GM21717 (cell line): ENCODE measurements around the gene ZNF587B.
"Not testable (repeated sequence)": the region's sequence is repeated elsewhere in the genome, so short reads cannot be mapped to it uniquely, and the experiment has no call there.

Experiments
- ATAC-seq: cut with Tn5 transposase; IDR thresholded peaks from one replicate; pipeline ENCODE4 v1.9.1; 2021; ENCODE audit warnings: mild to moderate bottlenecking, moderate library complexity; ENCODE audit not compliant: unreplicated experiment

Gene ZNF587B

GRCh38 chr19:57869655-57870054, 39.6 kb downstream of the ZNF587B start:
- not testable (repeated sequence) for ATAC-seq

GRCh38 chr19:57870225-57870624, 40.1 kb downstream of the ZNF587B start:
- ATAC-seq, result no peak

GRCh38 chr19:57872450-57872849, 42.4 kb downstream of the ZNF587B start:
- ATAC-seq, result no peak

- not testable (repeated sequence) for ATAC-seq
Measured at GRCh38 chr19:57873883-57874799, 44.0 kb downstream of the ZNF587B start.

GRCh38 chr19:57886046-57886445, 55.9 kb downstream of the ZNF587B start:
- no peak for ATAC-seq

- ATAC-seq, result no peak
Measured at GRCh38 chr19:57887195-57887941, 57.3 kb downstream of the ZNF587B start.

- ATAC-seq, result no peak
Measured at GRCh38 chr19:57888107-57888559, 58.0 kb downstream of the ZNF587B start.

- ATAC-seq, result no peak
Measured at GRCh38 chr19:57888560-57889231, 58.6 kb downstream of the ZNF587B start, which contains the start of gene ZNF814. ZNF814 (minus strand) TSS chr19:57889037; CDS start chr19:57888802, 235 bp downstream.

- ATAC-seq, result not testable (repeated sequence)
Measured at GRCh38 chr19:57890706-57891105, 60.6 kb downstream of the ZNF587B start.
